ENCODE results near the gene TBC1D2B. TPM values are rescaled to one million over a fixed set of nuclear protein-coding genes. Genes with fewer than 3 reads are reported as not detected.

The TBC1D2B gene
- total RNA-seq, 1 donor from 2014 or later: 69.3 TPM

DNA sequence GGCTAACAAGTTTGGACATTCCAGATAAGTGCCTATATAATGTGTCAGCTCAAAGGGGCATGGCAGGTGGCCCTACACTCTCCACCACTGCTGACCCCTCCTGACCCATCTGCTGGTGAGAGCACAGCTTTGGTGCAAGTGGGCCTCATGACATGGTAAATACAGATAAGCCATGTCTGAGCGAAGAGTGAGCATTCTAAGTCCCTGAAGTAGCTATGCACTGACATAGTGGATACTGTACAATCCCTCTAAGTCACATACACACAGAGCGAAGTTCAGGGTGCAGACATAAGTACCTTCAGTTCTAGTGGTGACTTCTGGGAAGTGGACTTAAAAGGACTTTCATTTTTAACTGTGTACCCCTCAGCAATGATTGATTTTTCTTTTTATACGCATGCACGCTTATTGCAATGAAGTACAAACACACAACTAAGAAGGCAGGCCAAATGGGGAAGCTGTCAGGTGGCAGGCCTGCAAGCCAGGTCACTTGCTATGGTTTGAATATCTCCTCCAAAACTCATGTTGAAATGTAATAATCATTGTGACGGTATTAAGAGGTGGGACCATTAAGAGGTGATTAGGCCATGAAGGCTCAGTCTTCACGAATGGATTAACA, 41.5 kb downstream of the TBC1D2B start:
- no peak for DNase-seq (ENCODE audit: extremely low spot score, unreplicated experiment)
- no peak overlapping the region for H3K4me3 Mint-ChIP-seq (ENCODE audit: unreplicated experiment)
- H3K36me3 Mint-ChIP-seq (ENCODE audit: unreplicated experiment): peaks cover 21% of the 10 kb centered on the region
- TF ChIP-seq CTCF (IDR thresholded peaks at IDR 0.05): no peak
- no peaks in the 10 kb centered on the region for H3K9me3 Mint-ChIP-seq (ENCODE audit: unreplicated experiment)
- H3K27me3 Mint-ChIP-seq (ENCODE audit: unreplicated experiment): no peaks in the 10 kb centered on the region
- peaks cover 32% of the 10 kb centered on the region for H3K4me1 Mint-ChIP-seq (ENCODE audit: unreplicated experiment)
- H3K27ac Mint-ChIP-seq (ENCODE audit: unreplicated experiment): peak overlapping the region; percentile 64

DNA sequence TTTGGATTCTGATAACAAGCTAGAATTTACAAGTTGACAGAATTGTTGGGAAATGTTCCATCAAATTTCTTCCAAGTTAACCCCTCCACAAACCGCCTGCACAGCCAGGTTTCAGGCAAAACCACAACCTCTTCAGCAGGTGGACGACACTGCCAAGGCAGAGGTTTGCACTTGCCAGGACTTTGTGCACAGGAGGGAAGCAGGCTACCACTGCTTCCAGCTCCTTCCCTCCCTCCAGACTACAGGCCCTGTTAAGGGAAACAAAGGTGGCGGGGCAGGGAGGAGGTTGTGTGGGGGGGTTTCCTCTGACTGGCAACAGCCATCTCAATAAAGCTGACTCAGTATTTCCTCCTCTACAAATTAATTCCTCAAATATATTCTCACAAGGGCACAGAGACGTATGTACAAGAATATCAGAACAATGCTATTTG, 42.2 kb downstream of the TBC1D2B start:
- Mint-ChIP-seq H3K4me1 (ENCODE audit: unreplicated experiment) (peaks cover 31% of the 10 kb centered on the region), H3K27me3 (ENCODE audit: unreplicated experiment) (no peaks in the 10 kb centered on the region), H3K4me3 (ENCODE audit: unreplicated experiment) (no peak overlapping the region), H3K9me3 (ENCODE audit: unreplicated experiment) (no peaks in the 10 kb centered on the region), H3K36me3 (ENCODE audit: unreplicated experiment) (peaks cover 25% of the 10 kb centered on the region), H3K27ac (ENCODE audit: unreplicated experiment) (peak overlapping the region; percentile 64)
- no peak for TF ChIP-seq CTCF (IDR thresholded peaks at IDR 0.05)
- DNase-seq (ENCODE audit: extremely low spot score, unreplicated experiment): no peak

- TF ChIP-seq CTCF (IDR thresholded peaks at IDR 0.05): no peak
- H3K27ac Mint-ChIP-seq (ENCODE audit: unreplicated experiment): peak overlapping the region; percentile 57
- H3K4me1 Mint-ChIP-seq (ENCODE audit: unreplicated experiment): peaks cover 31% of the 10 kb centered on the region
- H3K9me3 Mint-ChIP-seq (ENCODE audit: unreplicated experiment): no peaks in the 10 kb centered on the region
- no peaks in the 10 kb centered on the region for H3K27me3 Mint-ChIP-seq (ENCODE audit: unreplicated experiment)
- peaks cover 21% of the 10 kb centered on the region for H3K36me3 Mint-ChIP-seq (ENCODE audit: unreplicated experiment)
- DNase-seq (ENCODE audit: extremely low spot score, unreplicated experiment): no peak
- H3K4me3 Mint-ChIP-seq (ENCODE audit: unreplicated experiment): no peak overlapping the region
These were observed 42.9 kb downstream of the TBC1D2B start for GRCh38 chr15:78034495-78035191.

DNA sequence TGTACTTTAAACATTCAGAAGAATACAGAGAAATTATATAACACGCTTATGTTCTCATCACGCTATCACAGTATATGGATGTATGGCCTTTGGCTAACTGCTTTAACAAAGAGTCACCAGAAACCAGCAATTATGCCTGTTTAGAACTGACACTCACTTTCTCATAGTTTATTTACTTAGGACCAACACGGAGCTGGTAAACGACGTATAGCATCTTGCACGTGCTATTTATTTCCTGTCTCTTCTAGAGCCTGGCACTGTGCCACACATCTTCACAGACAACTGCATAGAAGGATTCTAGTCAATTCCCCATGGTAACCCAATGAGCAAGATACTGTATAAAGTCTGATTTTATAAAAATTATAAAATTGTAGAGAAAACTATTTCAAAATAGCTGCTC, 43.6 kb downstream of the TBC1D2B start:
- DNase-seq (ENCODE audit: extremely low spot score, unreplicated experiment): no peak
- Mint-ChIP-seq H3K27me3 (ENCODE audit: unreplicated experiment) (no peaks in the 10 kb centered on the region), H3K27ac (ENCODE audit: unreplicated experiment) (peak overlapping the region; percentile 57), H3K9me3 (ENCODE audit: unreplicated experiment) (no peaks in the 10 kb centered on the region), H3K4me1 (ENCODE audit: unreplicated experiment) (peaks cover 28% of the 10 kb centered on the region), H3K4me3 (ENCODE audit: unreplicated experiment) (no peak overlapping the region), H3K36me3 (ENCODE audit: unreplicated experiment) (peaks cover 22% of the 10 kb centered on the region)
- TF ChIP-seq CTCF (IDR thresholded peaks at IDR 0.05): no peak

- Mint-ChIP-seq H3K27me3 (ENCODE audit: unreplicated experiment) (no peaks in the 10 kb centered on the region), H3K36me3 (ENCODE audit: unreplicated experiment) (peaks cover 26% of the 10 kb centered on the region), H3K9me3 (ENCODE audit: unreplicated experiment) (no peaks in the 10 kb centered on the region), H3K4me1 (ENCODE audit: unreplicated experiment) (peaks cover 28% of the 10 kb centered on the region), H3K27ac (ENCODE audit: unreplicated experiment) (no peak overlapping the region), H3K4me3 (ENCODE audit: unreplicated experiment) (no peak overlapping the region)
- no peak for TF ChIP-seq CTCF (IDR thresholded peaks at IDR 0.05)
- DNase-seq (ENCODE audit: extremely low spot score, unreplicated experiment): no peak
These were observed 44.8 kb downstream of the TBC1D2B start for GRCh38 chr15:78032671-78033070.
